Posterior vena cava (tissue), 2 donors: ENCODE measurements around the gene MAP2. TPM values are rescaled to one million over a fixed set of nuclear protein-coding genes. Genes with fewer than 3 reads are reported as not detected.

Experiments
- DNase-seq: peaks from one replicate; pipeline ENCODE4 v3.0.0-alpha.2; 2020; ENCODE audit warnings: low spot score
- intact Hi-C, 2 donors: fragments of 100-400 bp; cut with DNase I; formaldehyde crosslinking; loops; one replicate each; pipeline versions ENCODE4 v1.14.1 to v1.14.2; 2022 to 2023
- total RNA-seq, 2 donors: library from RNA; stranded (reverse); fragmentation: NEBNext Ultra II Directional; extraction: Animal tissue kit (Norgen Biotek cat#: 25700); gene quantifications; one replicate each; pipeline ENCODE4 v1.2.1, GENCODE V29; 2021
- donor health status: DM: yes; HTN: yes; CAD: no.
- donor health status: DM: yes; HTN: yes; CAD: no.

Gene MAP2
- total RNA-seq, 2 donors from 2014 or later: 10.5 to 24.7 TPM

DNA sequence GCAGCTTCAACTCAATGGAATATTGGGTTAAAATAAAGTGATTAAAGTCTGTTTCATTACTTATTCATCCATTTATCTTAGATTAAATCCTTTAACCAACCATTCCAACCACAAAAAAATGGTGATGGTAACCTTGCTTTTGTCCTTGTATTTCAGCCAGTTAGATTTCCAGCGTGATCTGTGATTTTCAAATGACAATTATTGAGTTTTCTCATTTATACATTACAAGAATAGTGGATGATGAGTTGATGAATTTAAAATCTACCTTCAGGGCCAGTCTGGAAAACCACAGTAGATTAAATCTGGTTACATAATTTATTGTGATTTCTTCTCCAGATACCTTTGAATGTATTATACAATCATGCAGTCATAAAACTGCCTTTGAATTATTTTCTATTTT, 318.1 kb downstream of the MAP2 start:
- no peak for DNase-seq
- intact Hi-C loops: no loop called here

- intact Hi-C loops: no loop called here
- DNase-seq: no peak
Observed at GRCh38 chr2:209753020-209753419, 329.2 kb downstream of the MAP2 start.

DNA sequence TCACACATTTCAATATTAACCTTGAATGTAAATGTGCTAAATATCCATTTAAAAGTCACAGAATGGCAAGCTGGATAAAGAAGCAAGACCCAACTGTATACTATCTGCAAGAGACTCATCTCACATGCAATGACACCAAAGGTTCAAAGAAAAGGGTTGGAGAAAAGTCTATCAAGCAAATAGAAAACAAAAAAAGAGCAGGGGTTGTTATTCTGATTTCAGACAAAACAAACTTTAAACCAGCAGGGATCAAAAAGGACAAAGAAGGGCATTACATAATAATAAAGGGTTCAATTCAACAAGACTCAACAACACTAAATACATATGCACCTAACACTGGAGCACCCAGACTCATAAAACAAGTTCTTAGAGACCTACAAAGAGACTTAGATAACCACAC, 333.3 kb downstream of the MAP2 start:
- intact Hi-C loops: no loop called here
- no peak for DNase-seq

DNA sequence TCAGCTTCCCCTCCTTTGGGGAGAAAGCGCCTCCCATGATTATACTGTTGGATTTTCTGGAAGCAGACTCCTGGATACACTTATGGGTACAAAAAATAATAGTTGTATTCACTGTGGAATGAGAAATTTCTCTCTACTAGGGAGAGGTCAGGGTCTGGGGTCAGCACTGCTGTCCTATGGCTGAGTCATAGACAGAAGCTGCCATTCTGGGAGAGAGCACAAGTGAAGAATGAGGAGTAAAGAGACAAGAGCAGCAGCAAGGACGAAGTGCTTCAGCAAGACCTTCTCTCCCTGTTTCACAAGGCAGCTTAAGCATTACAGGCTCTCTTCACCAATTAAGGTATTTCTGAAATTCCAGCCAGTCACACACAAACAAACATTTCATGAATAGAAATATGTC, 337.7 kb downstream of the MAP2 start:
- intact Hi-C loops: no loop called here
- no peak for DNase-seq

GRCh38 chr2:209762563-209762962, 338.7 kb downstream of the MAP2 start:
- DNase-seq: no peak
- intact Hi-C loops: no loop called here

GRCh38 chr2:209763106-209763505, 339.3 kb downstream of the MAP2 start:
- no peak for DNase-seq
- intact Hi-C loops: no loop called here

GRCh38 chr2:209766613-209767012, 342.8 kb downstream of the MAP2 start:
- intact Hi-C loops: no loop called here
- DNase-seq: no peak

DNA sequence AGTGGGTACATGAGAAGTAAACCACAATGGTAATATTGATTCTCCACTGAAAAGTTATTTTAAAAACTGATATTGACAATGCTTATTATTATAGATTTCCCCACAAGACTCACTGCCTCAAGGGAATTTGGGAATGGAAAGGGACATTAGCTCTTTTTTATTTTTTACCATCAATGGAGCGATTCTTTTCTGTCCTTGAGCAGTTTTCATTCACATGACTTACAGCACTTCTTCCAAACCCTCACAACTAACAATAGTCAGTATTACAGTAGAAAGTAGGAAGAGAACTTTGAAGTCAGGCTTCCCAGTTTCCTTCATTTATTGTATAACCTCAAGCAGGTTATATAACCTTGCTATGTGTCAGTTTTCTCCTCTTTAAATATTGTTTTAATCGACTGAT, 343.5 kb downstream of the MAP2 start:
- intact Hi-C loops: no loop called here

DNA sequence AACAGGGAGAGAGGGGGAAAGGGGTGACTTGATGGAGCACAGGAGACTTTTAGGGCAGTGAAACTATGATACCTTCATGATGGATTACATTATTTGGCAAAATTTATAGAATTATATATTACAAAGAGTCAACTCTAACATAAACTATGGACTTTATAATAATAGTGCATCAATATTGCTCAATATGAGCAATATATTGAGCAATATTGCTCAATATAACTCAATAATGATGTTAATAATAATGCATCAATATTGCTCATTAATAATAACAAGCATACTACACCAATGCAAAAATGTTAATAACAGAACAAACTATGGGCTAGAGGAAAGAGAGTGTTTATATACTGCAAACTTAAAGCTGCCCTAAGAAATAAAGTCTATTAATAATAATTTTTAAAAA, 344.7 kb downstream of the MAP2 start:
- intact Hi-C loops: no loop called here
- no peak for DNase-seq

More for the DNA sequence above, 343.5 kb downstream of the MAP2 start:
- DNase-seq: no peak

GRCh38 chr2:209771474-209772289, 347.8 kb downstream of the MAP2 start, which contains the start of gene UNC80:
UNC80 (plus strand) TSS chr2:209771832; CDS start chr2:209772073, 241 bp downstream.
- peak; percentile 83 for DNase-seq
- intact Hi-C loops: no loop called here

DNA sequence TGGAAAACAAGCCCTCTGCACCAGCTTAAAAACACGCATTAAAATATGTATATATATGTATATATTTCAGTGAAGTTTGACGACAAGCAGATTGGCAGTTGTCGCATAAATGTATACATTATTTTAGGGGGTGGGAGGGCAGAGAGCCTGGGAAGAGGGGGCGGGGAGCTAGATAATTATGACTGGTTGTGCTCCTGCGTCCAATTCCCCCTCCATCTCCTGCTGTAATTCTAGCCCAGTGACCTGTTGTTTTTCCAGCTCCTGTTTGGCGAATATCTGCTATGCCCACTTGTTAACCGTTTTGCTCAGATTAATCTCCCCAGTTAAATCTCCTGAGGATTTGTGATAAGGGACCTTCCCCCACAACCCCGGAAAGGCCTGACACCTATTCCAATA, 348.4 kb downstream of the MAP2 start:
- no peak for DNase-seq
- intact Hi-C loops: no loop called here

- no peak for DNase-seq
- intact Hi-C loops: no loop called here
Observed at GRCh38 chr2:209773377-209773776, 349.5 kb downstream of the MAP2 start.
